ENCODE data around the gene FUZ.

FUZ gene

DNA sequence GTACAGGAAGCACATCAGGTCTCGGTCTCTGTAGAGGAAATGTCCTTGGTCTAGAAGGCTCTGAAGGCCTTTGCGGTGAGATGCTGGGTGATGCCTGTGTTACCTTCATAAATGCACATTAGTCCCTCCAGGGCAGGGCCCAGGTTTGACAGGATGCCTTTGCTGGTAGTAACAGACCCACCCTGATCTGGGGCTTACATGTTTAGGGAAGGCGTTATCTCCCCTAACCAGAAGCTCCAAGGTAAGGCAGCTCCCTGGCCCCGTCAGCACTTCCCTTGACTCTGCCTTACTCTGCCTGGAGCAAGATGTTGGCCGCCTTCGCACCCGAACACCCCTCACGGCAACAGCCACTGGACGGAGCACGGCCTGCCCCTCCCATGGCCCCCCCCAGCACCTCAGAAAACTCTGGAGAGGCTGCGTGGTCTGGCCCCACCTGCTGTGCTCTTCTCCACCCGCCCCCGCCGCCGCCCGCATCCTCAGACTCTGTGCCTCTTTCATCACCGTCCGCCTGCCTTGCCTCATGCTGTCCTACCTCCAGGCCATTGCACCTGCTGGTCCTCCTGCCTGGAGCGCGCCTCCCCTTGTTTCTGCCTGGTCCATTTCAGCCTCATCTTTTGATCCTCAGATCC, 37.2 kb downstream of the FUZ start:
- peaks cover 4% of the 10 kb centered on the region for H3K4me1 Mint-ChIP-seq
- no peak for DNase-seq
- ATAC-seq: no peak
- H3K4me3 Mint-ChIP-seq: no peak overlapping the region
- H3K27ac Mint-ChIP-seq: peak overlapping the region; percentile 7
- no peaks in the 10 kb centered on the region for H3K36me3 Mint-ChIP-seq (ENCODE audit: low read depth)
- H3K27me3 Mint-ChIP-seq: no peaks in the 10 kb centered on the region
- no peaks in the 10 kb centered on the region for H3K9me3 Mint-ChIP-seq

DNA sequence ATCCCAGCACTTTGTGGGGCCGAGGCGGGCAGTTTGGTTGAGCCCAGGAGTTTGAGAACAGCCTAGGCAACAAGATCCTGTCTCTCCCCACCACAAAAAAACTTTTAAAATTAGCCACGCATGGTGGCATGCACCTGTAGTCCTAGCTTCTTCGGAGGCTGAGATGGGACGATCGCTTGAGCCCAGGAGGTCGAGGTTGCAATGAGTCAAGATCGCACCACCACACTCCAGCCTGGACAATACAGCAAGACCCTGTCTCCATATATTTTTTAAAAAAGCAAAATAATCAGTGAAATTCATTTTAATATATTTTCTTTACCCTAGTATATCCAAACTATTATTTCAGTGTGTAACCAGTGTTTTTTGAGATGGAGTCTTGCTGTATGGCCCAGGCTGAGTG, 38.1 kb downstream of the FUZ start:
- ATAC-seq (no peak), DNase-seq (no peak)
- Mint-ChIP-seq H3K9me3 (no peaks in the 10 kb centered on the region), H3K27me3 (no peaks in the 10 kb centered on the region), H3K4me3 (no peak overlapping the region), H3K4me1 (no peaks in the 10 kb centered on the region), H3K27ac (no peak overlapping the region), H3K36me3 (ENCODE audit: low read depth) (no peaks in the 10 kb centered on the region)

DNA sequence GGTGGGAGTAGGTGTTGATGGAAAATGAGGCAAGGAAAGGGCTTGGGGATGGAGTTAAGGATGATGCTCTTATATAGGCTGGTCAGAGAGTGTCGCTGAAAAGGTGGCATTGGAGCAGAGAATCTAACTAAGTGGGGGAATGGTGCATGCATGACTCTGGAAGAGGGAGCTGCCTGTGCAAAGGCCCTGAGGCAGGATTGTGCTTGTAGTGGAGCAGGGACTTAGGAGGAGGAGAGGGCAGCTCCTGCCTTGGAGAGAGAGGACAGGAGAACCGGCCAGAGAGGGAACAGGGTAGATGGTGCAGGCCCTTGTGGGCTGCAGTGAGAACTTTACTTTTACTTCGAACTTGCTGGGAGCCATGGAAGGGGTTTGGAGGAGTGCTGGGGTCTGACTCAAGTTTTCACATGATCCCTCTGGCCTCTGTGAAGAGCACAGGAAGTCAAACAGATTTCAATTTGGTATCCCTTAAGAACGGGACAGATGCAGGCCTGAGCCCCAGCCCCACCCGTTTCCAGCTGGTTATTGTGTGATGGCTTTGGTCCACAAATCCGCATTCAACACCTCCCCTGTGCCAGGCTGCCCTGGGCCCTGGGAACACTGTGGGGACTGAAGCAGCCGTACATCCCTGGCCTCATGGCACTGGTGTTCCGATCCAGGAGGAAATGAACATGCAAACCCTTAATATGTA, 39.3 kb downstream of the FUZ start:
- Mint-ChIP-seq H3K9me3 (no peaks in the 10 kb centered on the region), H3K4me3 (no peak overlapping the region), H3K27me3 (no peaks in the 10 kb centered on the region), H3K36me3 (ENCODE audit: low read depth) (no peaks in the 10 kb centered on the region), H3K4me1 (peaks cover 5% of the 10 kb centered on the region), H3K27ac (no peak overlapping the region)
- ATAC-seq (no peak), DNase-seq (no peak)

DNA sequence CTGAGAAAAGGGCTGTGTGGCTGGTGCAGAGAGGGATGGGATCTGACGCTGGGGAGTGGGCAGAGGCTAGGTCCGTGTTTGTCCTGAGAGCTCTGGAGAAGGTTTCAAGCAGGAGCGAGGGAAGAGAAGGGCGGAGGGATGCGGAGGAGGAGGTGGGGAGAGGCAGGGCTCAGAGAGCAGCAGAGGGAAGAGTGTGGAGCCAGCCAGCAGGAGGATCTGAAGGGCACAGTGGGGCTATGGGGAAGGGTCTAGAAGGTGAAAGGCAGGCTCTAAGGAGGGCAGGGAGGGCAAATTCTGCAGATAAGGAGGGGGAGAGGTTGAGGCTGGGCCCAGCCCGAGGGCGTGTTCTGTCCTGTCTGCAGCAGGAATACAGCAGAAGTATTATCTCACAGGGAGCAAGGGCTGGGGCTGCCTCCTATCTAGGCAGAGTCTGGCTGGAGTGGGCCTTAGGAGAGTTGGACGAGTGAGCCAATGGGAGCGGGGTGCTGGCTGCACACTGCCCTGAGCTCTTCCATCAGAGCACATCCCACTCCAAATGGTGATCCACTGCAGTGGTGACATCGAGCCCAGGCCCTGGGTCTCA, 40.2 kb downstream of the FUZ start:
- ATAC-seq (no peak), DNase-seq (no peak)
- Mint-ChIP-seq H3K4me3 (no peak overlapping the region), H3K9me3 (no peaks in the 10 kb centered on the region), H3K27me3 (no peaks in the 10 kb centered on the region), H3K4me1 (peaks cover 14% of the 10 kb centered on the region), H3K36me3 (ENCODE audit: low read depth) (no peaks in the 10 kb centered on the region), H3K27ac (no peak overlapping the region)

DNA sequence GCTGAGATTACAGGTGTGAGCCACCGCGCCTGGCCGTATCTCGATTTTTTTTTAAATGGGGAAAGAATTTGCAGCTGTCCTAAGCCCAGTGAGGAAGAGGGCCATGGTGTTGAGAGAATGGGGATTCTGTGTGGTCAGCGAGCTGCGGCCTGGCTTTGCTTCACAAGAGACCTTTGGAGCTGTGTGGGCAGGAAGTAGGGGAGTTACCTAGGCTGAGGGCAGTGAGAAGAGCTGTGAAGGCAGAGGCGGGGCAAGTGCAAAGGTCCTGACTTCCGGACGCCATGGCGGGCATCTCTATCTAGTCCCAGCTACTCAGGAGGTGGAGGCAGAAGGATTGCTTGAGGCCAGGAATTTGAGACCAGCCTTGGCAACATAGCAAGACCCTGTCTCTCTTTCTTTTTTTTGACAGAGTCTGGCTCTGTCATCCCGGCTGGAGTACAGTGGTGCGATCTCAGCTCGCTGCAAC, 41.4 kb downstream of the FUZ start:
- no peaks in the 10 kb centered on the region for H3K27me3 Mint-ChIP-seq
- H3K27ac Mint-ChIP-seq: no peak overlapping the region
- H3K4me3 Mint-ChIP-seq: no peak overlapping the region
- H3K36me3 Mint-ChIP-seq (ENCODE audit: low read depth): no peaks in the 10 kb centered on the region
- H3K9me3 Mint-ChIP-seq: no peaks in the 10 kb centered on the region
- peaks cover 21% of the 10 kb centered on the region for H3K4me1 Mint-ChIP-seq
- DNase-seq (no peak), ATAC-seq (no peak)

DNA sequence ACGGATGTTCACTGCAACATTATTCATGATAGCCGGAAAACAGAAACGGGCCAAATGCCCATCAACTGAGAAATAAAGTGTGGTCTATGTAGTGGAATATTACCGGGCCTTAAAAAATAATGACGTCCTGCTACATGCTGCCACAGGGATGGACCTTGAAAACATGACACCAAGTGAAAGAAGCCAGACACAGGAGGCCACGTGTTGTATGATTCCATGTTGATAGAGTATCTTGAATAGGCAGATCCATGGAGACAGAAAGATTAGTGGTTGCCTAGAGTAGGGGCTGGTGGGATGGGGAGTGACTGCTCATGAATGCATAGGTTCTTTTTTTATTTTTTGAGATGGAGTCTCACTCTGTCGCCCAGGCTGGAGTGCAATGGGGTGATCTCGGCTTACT, 42.6 kb downstream of the FUZ start:
- DNase-seq (no peak), ATAC-seq (no peak)
- no peak overlapping the region for H3K27ac Mint-ChIP-seq
- peaks cover 31% of the 10 kb centered on the region for H3K4me1 Mint-ChIP-seq
- no peak overlapping the region for H3K4me3 Mint-ChIP-seq
- peaks cover 3% of the 10 kb centered on the region for H3K27me3 Mint-ChIP-seq
- H3K36me3 Mint-ChIP-seq (ENCODE audit: low read depth): peaks cover 2% of the 10 kb centered on the region
- H3K9me3 Mint-ChIP-seq: no peaks in the 10 kb centered on the region

DNA sequence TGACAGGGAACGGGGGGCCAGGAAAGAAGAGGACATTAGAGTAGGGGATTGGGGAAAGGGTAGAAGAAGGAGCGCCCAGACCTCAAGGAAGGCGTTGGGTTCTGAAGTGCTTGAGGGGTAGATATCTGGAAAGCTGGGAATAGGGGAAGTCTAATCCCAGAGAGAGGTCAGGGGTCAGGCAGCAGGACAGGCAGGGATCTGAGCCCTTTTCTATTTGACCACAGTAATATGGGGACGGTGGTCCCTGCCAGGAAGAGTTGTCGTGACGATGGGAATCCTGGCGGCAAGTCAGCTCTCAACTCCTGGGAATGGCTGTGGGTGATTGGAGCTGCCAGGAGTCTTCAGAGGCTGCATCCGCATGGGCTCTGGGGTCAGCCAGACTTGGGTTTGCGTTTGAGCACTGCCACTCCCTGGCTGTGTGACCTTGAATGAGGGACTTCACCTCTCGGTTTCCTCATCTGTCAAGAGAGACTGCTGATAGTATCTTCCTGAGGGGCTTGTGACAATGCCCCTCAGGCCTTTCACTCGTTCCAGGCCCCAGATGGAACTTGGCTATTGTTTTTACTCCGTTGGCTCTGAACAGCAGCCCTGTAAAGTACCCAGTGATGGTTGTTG, 45.0 kb downstream of the FUZ start:
- peaks cover 31% of the 10 kb centered on the region for H3K4me1 Mint-ChIP-seq
- peaks cover 2% of the 10 kb centered on the region for H3K36me3 Mint-ChIP-seq (ENCODE audit: low read depth)
- ATAC-seq (no peak), DNase-seq (no peak)
- no peaks in the 10 kb centered on the region for H3K9me3 Mint-ChIP-seq
- peak overlapping the region; percentile 81 for H3K27ac Mint-ChIP-seq
- peak overlapping the region; percentile 93 for H3K4me3 Mint-ChIP-seq
- H3K27me3 Mint-ChIP-seq: peaks cover 3% of the 10 kb centered on the region

DNA sequence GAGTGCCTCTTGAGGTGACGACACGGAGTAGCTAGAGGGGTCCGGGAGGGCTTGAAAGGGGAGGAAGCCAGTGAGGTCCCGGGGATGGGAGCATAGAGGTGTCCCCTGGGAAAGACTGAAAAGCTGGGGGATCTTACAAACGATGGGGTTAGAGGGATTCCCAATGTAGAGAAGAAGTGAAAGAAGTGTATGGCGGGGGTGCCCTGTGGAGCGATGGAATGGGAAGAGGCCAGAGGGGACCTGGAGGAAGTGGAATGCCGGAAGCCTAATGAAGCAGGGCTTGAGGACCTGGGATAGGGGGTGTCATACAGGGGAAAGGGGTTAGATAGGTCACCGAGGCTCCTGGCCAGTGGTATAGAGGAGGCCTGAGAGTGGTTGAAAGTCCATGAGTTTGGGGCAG, 45.7 kb downstream of the FUZ start:
- ATAC-seq (no peak), DNase-seq (no peak)
- Mint-ChIP-seq H3K4me1 (peaks cover 31% of the 10 kb centered on the region), H3K36me3 (ENCODE audit: low read depth) (peaks cover 2% of the 10 kb centered on the region), H3K27ac (peak overlapping the region; percentile 81), H3K4me3 (peak overlapping the region; percentile 93), H3K27me3 (peaks cover 3% of the 10 kb centered on the region), H3K9me3 (no peaks in the 10 kb centered on the region)

DNA sequence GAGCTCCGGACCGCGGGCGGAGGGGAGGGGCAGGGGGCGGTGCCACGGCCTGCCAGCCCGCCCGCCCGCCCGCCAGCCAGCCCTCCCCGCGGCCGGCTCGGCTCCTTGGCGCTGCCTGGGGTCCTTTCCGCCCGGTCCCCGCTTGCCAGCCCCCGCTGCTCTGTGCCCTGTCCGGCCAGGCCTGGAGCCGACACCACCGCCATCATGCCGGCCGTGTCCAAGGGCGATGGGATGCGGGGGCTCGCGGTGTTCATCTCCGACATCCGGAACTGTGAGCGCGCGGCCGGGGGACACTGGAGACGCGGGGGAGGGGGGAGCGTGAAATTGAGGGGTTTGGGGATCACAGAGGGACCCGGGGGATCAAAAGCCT, 46.2 kb downstream of the FUZ start, which contains the start of gene AP2A1:
TSS of gene AP2A1 (plus strand) at position 72 of the 370 bp plus-strand sequence. CDS start at position 205, 133 bp downstream.
- Mint-ChIP-seq H3K27ac (peak within 1 kb of the TSS; percentile 96), H3K36me3 (ENCODE audit: low read depth) (peaks cover 2% of the 10 kb centered on the region)

DNA sequence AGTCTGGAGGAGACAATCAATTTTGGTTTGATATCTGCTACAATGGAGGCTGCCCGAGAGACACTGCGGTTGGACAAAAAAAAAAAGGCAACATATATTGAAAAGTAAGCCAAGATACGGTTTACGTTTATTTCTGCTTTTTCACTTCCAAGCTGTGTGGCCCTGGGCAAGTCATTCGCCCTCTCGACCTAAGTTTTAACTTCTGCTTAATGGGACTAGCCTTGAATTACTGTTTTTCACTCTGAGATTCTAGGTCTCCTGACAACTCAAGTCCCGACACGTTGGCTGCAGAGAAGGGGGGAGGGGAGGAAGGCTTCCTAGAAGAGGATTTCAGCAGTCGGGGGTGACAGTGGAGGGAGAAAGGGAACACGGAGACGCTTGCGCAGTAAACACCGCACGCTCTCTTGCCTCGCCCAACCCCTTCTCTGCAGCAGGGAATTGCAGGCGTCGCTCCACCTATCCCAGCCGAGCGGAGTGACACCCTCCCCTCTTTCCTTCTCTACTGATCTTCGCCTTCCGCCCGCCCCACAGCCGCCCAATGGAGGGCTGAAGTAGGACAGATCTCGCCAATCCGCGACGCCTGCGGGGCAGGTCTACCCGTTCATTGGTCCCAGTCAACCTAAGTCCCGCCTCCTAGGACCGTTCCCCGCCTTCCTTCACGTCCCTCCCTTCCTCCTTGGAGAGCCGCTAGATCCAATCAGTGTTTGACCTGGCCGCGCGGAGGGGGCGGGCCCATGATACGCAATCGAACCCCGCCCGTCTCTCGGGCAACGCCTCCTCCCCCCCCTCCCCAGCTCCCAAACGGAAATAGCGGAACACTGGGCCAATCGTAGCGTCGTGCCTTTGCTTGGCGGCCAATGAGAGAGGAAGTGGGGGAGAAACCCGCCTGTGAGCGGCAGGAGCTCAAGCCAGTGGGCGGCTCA, 46.8 kb downstream of the FUZ start:
- peak; percentile 95 for ATAC-seq
- peak overlapping the region; percentile 96 for H3K27ac Mint-ChIP-seq
- peaks cover 2% of the 10 kb centered on the region for H3K36me3 Mint-ChIP-seq (ENCODE audit: low read depth)

More for the DNA sequence above, 46.2 kb downstream of the FUZ start, which contains the start of gene AP2A1:
- H3K27me3 Mint-ChIP-seq: peaks cover 3% of the 10 kb centered on the region
- DNase-seq (no peak), ATAC-seq (no peak)
- peak within 1 kb of the TSS; percentile 93 for H3K4me3 Mint-ChIP-seq
- no peaks in the 10 kb centered on the region for H3K9me3 Mint-ChIP-seq
- H3K4me1 Mint-ChIP-seq: peaks cover 31% of the 10 kb centered on the region

DNA sequence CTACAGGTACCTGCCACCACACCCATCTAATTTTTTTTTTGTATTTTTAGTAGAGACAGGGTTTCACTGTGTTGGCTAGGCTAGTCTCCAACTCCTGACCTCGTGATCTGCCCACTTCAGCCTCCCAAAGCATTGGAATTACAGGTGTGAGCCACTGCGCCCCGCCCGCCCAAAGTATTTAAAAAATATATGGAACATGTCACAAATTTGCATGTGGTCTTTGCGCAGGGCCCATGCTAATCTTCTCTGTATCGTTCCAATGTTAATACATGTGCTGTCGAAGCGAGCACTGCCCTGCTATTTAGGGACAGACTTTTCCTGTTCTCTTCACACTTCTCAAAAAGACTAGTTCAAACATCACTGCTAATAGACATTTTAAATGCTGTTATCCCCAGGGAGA, 48.8 kb downstream of the FUZ start:
- Mint-ChIP-seq H3K36me3 (ENCODE audit: low read depth) (peaks cover 2% of the 10 kb centered on the region), H3K9me3 (no peaks in the 10 kb centered on the region), H3K27ac (no peak overlapping the region), H3K4me1 (peaks cover 29% of the 10 kb centered on the region), H3K4me3 (no peak overlapping the region), H3K27me3 (peaks cover 3% of the 10 kb centered on the region)
- ATAC-seq: no peak
- DNase-seq: no peak

More for the DNA sequence above, 46.8 kb downstream of the FUZ start:
- DNase-seq: peak; percentile 98
- peaks cover 3% of the 10 kb centered on the region for H3K27me3 Mint-ChIP-seq
- no peaks in the 10 kb centered on the region for H3K9me3 Mint-ChIP-seq
- H3K4me3 Mint-ChIP-seq: peak overlapping the region; percentile 93
- peaks cover 31% of the 10 kb centered on the region for H3K4me1 Mint-ChIP-seq

DNA sequence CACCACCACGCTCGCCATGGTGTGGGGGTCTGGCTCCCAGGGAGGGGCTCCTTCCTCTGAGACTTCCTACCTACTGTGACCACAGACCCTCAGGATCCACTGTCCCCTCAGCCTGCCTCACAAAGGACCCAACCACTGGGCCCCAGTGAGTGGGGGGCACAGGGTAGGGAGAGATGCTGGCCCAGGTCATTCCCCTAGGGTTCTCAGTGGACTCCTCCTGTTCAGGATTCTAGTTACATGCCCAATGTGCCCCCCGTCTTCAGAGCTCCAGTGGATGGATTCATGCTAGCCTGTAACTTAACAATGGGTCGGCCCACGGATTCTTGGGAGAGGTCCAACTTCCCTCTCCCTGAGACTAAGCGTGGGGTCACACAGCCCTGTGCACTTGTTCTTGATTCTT, 49.9 kb downstream of the FUZ start, which contains the start of gene TSKS:
TSS of gene TSKS (minus strand) at position 77 of the 400 bp plus-strand sequence. CDS start at position 18, 59 bp downstream.
- H3K27ac Mint-ChIP-seq: no peak within 1 kb of the TSS
- H3K36me3 Mint-ChIP-seq (ENCODE audit: low read depth): peaks cover 2% of the 10 kb centered on the region
- H3K4me3 Mint-ChIP-seq: no peak within 1 kb of the TSS
- ATAC-seq (no peak), DNase-seq (no peak)
- no peaks in the 10 kb centered on the region for H3K9me3 Mint-ChIP-seq
- H3K4me1 Mint-ChIP-seq: peaks cover 20% of the 10 kb centered on the region
- H3K27me3 Mint-ChIP-seq: peaks cover 3% of the 10 kb centered on the region

DNA sequence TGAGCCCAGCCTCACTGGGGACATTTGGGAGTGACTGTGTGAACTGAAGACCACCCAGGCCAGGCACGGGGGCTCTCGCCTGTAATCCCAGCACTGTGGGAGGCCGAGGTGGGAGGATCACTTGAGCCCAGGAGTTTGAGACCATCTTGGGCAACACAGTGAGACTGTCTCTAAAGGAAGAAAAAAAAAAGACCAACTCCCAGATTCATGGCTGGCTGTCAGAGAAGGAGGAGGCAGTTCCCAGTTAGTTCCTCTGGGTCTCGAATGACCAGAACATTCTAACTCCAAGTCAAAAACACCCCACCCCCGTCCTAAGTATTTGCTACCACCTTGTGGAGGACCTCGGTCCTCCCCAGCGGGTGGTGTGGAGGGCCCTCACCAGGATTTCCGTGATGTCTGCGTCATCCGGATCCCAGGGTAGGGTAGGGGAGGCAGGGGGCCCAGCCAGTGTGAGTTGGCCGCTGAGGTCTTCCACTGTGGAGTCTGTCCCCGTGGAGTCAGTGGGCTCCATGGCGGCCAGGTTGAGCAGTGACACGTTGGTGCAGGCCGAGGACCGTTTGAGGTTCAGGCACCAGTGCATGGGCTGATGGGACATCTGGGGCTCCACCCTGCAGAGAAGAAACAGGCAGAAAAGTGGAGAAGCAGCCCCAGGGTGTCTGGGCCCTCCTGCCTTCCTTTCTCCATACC, 51.3 kb downstream of the FUZ start:
- ATAC-seq: no peak
- Mint-ChIP-seq H3K27ac (no peak overlapping the region), H3K36me3 (ENCODE audit: low read depth) (peaks cover 2% of the 10 kb centered on the region), H3K9me3 (no peaks in the 10 kb centered on the region), H3K4me3 (no peak overlapping the region), H3K27me3 (peaks cover 3% of the 10 kb centered on the region), H3K4me1 (peaks cover 10% of the 10 kb centered on the region)
- DNase-seq: no peak

Data from activated naive CD8-positive, alpha-beta T cell treated with anti-CD3 and anti-CD28 coated beads, Interleukin-2, amount 50 U/mL, for 24 hours (primary cell).